ENCODE results near the gene C5orf34. TPM values are rescaled to one million over a fixed set of nuclear protein-coding genes. Genes with fewer than 3 reads are reported as not detected.

C5orf34 gene
- total RNA-seq, 4 donors from 2014 or later = 0.31 to 1.2 (median 0.91) TPM

DNA sequence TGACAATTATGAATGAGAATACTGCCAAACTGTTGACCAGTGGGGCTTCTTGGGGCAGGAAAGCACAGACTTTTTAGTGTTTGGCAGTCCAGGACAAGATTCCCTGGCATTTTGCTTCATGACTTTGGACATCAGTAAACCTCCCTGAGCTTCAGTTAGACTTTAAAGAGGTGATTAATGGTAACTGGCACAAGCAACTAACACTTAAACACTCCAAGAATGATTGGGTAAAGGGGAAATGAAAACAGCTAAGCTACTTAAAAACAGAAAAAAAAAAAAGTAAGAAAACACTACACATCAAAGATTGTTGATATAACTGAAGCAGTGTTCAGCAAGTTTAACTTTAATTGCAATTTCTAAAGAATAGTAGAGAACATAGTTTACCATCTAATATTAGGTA, 28.5 kb upstream of the C5orf34 start:
- no peak for ATAC-seq
- H3K4me1 ChIP-seq = peaks cover 0 to 20% (median 0%) of the 10 kb centered on the region in 3 donors
- H3K9me3 ChIP-seq = no peaks in the 10 kb centered on the region
- no peak overlapping the region for H3K4me3 ChIP-seq
- H3K27ac ChIP-seq = no peak overlapping the region
- TF ChIP-seq EP300 (IDR thresholded peaks at IDR 0.05) = no peak
- peaks cover 8 to 88% of the 10 kb centered on the region in 2 donors for H3K36me3 ChIP-seq
- H3K27me3 ChIP-seq = no peaks in the 10 kb centered on the region

DNA sequence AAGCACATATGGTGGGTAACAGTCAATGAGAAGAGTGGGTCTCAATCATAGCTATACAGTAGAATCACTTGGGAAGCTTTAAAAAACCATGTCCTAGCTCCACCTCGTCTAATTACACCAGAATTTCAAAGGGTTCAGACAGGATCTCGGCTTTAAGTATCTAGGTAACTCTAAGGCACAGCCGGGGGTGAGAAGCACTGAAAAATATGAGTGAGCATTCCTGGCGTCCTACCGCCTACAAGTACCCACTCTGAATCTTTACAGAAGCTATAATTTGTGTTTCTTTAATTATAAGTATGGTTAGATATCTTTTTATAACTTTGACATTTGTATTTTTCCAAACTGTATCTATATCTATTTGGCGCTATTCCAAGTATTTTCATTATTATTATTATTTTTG, 25.8 kb upstream of the C5orf34 start:
- no peak overlapping the region for H3K4me3 ChIP-seq
- ATAC-seq = no peak
- H3K36me3 ChIP-seq = peaks cover 10 to 90% of the 10 kb centered on the region in 2 donors
- H3K9me3 ChIP-seq = no peaks in the 10 kb centered on the region
- TF ChIP-seq CTCF (IDR thresholded peaks at IDR 0.05) (no peak), POLR2AphosphoS5 (IDR thresholded peaks at IDR 0.05) (no peak), POLR2A (IDR thresholded peaks at IDR 0.05) (no peak), EP300 (IDR thresholded peaks at IDR 0.05) (no peak)
- no peaks in the 10 kb centered on the region for H3K27me3 ChIP-seq
- H3K4me1 ChIP-seq = peaks cover 0 to 13% (median 0%) of the 10 kb centered on the region in 3 donors
- WGBS, 2 donors (ENCODE audit: low coverage in 1 of 2) = 81 to 83% methylated on average over 5 to 6 of the region's 6 CpGs
- H3K27ac ChIP-seq = no peak overlapping the region

DNA sequence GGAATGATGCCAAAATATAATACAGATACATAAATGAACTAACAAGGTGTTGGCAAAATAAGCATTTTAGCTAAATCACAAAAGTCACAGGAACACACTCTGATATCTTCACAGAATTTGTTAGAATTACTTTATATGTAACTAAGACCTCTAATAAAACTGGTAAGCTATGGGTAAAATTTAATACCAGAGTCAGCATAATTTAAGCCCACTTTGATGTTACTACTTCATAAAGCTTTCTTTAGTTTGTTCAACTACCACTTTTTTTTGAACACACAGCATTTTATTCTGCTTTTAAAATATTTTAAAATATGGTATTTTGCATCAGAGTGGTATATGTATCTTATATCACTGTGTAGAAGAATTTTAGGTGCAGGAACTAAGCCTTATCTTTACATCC, 22.0 kb upstream of the C5orf34 start:
- no peaks in the 10 kb centered on the region for H3K9me3 ChIP-seq
- H3K27me3 ChIP-seq = no peaks in the 10 kb centered on the region
- no peak for ATAC-seq
- no peak overlapping the region for H3K4me3 ChIP-seq
- no peak overlapping the region for H3K27ac ChIP-seq
- H3K36me3 ChIP-seq = peaks cover 12 to 96% of the 10 kb centered on the region in 2 donors
- TF ChIP-seq POLR2A (IDR thresholded peaks at IDR 0.05) (no peak), POLR2AphosphoS5 (IDR thresholded peaks at IDR 0.05) (no peak), EP300 (IDR thresholded peaks at IDR 0.05) (no peak), CTCF (IDR thresholded peaks at IDR 0.05) (no peak)
- no peaks in the 10 kb centered on the region for H3K4me1 ChIP-seq

- Histone ChIP-seq H3K27me3 (no peaks in the 10 kb centered on the region), H3K36me3 (peaks cover 15 to 92% of the 10 kb centered on the region in 2 donors), H3K4me3 (no peak overlapping the region), H3K27ac (no peak overlapping the region), H3K4me1 (no peaks in the 10 kb centered on the region), H3K9me3 (no peaks in the 10 kb centered on the region)
- 69 to 82% methylated on average over 2 of the region's 2 CpGs for WGBS, 2 donors (ENCODE audit: low coverage in 1 of 2)
- no peak for ATAC-seq
- TF ChIP-seq POLR2A (IDR thresholded peaks at IDR 0.05) (no peak), POLR2AphosphoS5 (IDR thresholded peaks at IDR 0.05) (no peak), EP300 (IDR thresholded peaks at IDR 0.05) (no peak), CTCF (IDR thresholded peaks at IDR 0.05) (no peak)
Measured at GRCh38 chr5:43533646-43534045, 18.7 kb upstream of the C5orf34 start.

- Histone ChIP-seq H3K4me3 (no peak overlapping the region), H3K4me1 (no peaks in the 10 kb centered on the region), H3K36me3 (peaks cover 10 to 84% of the 10 kb centered on the region in 2 donors), H3K27ac (no peak overlapping the region), H3K9me3 (no peaks in the 10 kb centered on the region), H3K27me3 (no peaks in the 10 kb centered on the region)
- ATAC-seq = no peak
- 89% methylated on average over 2 of the region's 2 CpGs for WGBS, 2 donors (ENCODE audit: low coverage in 1 of 2)
- TF ChIP-seq POLR2AphosphoS5 (IDR thresholded peaks at IDR 0.05) (no peak), EP300 (IDR thresholded peaks at IDR 0.05) (no peak), CTCF (IDR thresholded peaks at IDR 0.05) (no peak), POLR2A (IDR thresholded peaks at IDR 0.05) (no peak)
Measured at GRCh38 chr5:43530648-43531047, 15.7 kb upstream of the C5orf34 start.

Measured in gastroesophageal sphincter (tissue), 4 donors.